GM18505 (cell line): Measurements from ENCODE around the gene C5orf52.
"Not testable (repeated sequence)": the region's sequence is repeated elsewhere in the genome, so short reads cannot be mapped to it uniquely, and the experiment has no call there.

Experiments
- ATAC-seq: cut with Tn5 transposase; IDR thresholded peaks from one replicate; pipeline ENCODE4 v1.9.1; 2021; ENCODE audit not compliant: unreplicated experiment
- POLR2A ChIP-seq: IDR thresholded peaks from 4 replicates; pipeline ENCODE4 v1.6.1; 2011; ENCODE audit warnings: borderline replicate concordance; ENCODE audit not compliant: insufficient read depth, insufficient read length; ENCODE audit errors: extremely low read depth

Gene C5orf52

DNA sequence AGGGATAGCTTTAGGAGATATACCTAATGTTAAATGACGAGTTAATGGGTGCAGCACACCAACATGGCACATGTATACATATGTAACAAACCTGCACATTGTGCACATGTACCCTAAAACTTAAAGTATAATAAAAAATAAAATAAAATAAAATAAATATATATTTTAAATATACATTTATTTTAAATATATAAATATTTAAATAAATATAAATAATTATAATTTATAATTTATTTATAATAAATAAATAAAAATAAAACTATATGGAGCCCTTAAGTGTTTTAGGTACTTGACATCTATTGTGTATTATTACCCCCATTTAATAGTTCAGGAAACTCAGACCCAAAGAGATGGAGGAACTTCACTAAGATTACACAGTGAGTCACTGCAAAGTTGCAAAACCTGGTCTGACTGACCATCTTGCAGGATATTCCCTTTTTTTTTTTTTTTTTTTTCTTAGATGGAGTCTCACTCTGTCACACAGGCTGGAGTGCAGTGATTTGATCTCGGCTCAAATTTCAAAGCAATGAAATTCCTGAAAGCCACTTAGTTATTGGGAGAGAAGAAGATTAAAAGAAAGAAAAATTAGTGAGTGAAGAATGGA is 5.8 kb upstream of the C5orf52 start:
- no peak for TF ChIP-seq POLR2A
- no peak for ATAC-seq

DNA sequence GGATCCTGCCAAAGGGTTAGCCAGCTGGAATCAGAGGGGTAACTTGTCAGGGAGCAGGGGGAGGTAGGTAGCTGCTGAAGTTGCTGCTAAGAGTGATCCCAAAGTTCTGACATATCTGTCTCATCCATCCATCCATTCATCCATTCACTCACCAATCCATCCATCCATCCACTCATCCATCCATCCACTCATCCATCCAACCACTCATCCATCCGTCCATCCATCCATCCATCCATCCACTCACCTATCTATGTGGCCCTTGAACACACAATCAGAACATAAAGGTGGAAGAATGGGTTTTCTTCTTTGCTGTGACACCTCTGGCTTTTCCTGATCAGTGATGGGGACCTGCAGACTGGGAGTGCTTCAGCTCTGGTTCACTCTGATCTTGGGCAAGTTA is 3.0 kb upstream of the C5orf52 start:
- TF ChIP-seq POLR2A: no peak
- no peak for ATAC-seq

DNA sequence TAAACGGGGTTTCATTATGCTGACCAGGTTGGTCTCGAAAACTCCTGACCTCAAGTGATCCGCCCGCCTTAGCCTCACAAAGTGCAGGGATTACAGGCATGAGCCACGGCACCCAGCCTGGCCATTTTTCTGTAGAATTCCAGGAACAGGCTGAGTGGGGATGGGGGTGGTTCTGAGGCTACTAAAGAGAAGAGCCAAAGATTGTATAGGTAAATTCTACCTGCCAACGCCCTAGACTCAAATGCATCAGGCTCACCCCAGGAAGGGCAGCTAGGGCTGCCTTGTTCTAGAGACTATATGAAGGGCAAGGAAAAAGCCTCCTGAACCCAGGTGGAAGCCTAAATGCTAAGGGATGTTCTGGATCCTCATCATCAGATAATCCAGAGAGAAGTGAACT is 1.6 kb upstream of the C5orf52 start:
- no peak for TF ChIP-seq POLR2A
- no peak for ATAC-seq

DNA sequence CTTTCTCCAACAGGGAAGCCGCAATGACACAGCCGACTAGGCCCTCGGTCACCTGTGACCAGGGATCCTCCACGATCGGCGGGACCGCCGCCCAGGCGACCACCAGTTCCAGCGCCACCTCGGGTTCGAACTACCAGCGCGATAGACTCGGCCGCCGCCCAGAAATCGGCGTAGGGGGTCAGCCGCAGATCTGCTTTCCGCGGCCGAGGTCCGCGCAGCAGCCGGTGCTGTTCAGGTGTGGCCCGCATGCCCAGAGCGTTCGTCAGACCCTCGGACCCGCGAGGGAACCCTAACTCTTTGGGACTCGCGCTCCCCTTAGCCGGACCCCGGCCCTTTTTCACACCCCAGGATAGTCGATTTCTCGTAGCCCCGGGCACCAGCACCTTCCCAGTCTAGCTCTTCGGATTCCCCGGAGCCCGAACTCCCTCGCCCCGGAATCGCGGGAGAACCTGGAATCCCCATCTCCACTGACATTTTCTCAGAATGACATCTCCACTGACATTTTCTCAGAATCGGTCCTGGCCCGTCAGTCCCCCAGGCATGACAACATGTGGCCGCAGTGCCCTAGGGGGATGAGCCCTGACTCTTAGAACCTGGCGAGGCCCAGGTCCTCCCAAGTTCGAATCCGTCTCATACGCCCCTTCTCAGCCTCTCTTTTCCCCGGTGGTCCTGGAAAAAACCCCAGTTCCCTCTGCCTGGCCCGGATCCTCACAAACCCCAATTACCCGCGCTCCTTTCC is 428 bp downstream of the C5orf52 start:
- no peak for ATAC-seq

DNA sequence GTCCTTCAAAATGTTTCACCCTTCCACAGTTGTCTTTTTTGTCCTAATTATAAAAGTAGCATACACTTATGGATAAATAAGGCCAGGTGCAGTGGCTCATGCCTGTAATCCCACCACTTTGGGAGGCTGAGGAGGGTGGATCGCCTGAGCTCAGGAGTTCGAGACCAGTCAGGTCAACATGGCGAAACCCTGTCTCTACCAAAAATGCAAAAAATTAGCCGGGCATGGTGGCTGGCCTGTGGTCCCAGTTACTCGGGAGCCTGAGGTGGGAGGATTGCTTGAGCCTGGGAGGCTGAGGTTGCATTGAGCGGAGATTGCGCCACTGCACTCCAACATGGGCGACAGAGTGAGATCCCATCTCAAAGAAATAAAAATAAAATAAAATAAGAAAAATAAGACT is 1.6 kb downstream of the C5orf52 start:
- TF ChIP-seq POLR2A: no peak
- ATAC-seq: no peak

More for the DNA sequence above, 428 bp downstream of the C5orf52 start:
- no peak for TF ChIP-seq POLR2A

DNA sequence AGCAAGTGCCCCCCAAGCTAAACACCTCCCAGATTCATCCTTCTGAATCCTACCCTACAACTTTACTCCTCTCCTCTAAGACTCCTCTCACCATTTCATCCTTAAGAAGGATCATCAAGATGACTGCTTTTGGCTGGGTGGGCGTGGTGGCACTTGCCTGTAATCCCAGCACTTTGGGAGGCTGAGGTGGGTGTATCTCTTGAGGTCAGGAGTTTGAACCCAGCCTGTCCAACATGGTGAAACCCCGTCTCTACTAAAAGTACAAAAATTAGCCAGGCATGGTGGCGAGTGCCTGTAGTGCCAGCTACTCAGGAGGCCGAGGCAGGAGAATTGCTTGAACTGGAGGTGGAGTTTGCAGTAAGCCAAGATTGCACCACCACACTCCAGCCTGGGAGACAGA is 3.0 kb downstream of the C5orf52 start:
- not testable (repeated sequence) for ATAC-seq

DNA sequence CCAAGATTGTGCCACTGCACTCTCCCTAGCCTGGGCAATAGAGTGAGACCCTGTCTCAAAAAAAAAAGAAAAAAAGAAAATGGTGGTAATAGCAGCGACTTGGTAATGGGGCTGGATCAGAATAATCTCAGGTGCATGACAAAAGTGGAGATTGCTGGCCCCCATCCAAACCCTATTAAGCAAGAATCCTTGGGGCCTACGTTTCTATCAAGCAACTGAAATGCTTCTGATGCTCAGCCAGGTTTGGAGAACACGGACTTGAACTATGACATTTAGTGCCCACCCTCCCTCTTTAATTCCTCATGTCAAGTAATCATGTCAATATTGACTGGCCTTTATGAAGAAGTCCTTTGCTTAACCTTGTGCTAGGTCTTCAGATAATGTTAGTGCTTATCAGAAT is 6.6 kb downstream of the C5orf52 start:
- no peak for ATAC-seq

DNA sequence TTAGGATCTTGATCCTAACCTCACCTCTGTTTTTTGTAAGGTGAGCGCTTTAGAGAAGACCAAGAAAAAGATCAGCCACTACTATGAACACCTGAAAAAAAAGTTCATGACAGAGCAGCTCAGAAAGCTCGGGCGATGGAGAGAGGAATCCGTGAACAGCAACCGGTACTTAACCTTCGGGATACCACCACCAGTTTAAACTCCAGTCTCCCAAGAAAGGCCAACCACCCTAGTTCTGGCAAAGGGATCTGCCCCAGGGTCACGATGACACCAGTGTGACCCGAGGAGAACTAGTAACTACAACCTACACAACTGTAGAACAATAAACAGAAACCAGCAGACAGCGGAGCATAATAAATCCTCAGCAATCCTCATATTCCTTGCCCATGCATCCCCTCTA is 8.5 kb downstream of the C5orf52 start:
- TF ChIP-seq POLR2A: no peak
- no peak for ATAC-seq

More for the DNA sequence above, 6.6 kb downstream of the C5orf52 start:
- TF ChIP-seq POLR2A: no peak

DNA sequence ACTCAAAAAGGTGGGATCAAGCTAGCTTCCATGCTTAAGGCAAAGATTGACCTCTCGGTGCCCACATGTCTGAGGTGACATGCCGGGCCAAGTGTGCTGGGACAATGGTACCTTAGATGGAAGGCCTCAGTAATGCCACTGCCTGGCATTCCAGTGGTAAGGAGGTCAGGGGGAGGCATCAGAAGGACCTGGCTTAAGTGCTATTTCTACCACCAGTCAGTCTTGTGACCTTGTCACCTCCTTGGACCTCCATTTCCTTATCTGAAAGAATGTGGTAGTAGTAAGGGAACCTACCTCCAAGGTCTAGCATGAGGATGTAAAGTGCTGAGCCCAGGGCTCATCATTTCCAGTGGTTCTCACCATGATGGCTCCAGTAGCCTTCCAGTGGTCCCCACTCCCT is 8.9 kb downstream of the C5orf52 start:
- no peak for TF ChIP-seq POLR2A
- ATAC-seq: no peak

DNA sequence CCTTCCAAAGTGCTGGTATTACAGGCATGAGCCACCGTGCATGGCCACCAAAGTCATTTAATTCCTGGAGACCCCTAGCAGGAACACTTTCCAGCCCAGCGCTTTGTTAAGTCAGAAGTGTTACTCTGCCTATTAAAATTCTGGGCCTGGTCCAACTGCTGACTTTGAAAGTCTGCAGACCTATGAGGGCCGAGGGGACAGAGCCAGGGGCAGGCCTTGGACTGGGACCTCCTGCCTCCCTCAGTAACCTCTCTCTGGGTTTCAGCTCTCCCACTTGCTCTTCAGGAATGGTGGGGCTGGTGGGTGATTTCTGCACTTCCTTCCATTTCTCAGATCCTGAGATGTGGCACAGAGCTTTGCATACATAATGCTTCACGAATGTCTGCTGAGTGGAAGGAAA is 9.7 kb downstream of the C5orf52 start:
- ATAC-seq: no peak
- TF ChIP-seq POLR2A: no peak

DNA sequence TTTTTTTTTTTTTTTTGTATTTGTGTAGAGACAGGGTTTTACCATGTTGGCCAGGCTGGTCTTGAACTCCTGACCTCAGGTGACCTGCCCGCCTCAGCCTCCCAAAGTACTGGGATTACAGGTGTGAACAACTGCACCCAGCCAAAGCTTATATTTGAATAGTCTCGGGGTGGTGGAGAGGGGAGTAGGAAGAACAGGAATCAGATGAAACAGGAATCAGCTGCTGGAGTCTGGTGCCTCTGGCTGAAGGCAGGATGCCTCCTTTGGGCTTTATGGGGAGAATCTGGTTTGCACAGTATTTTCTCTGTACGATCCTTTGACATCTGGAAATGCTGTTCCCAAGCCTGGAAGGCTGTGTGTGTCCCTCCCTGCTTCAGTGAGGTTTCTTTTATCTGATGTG is 10.9 kb downstream of the C5orf52 start:
- ATAC-seq: no peak
- TF ChIP-seq POLR2A: no peak

DNA sequence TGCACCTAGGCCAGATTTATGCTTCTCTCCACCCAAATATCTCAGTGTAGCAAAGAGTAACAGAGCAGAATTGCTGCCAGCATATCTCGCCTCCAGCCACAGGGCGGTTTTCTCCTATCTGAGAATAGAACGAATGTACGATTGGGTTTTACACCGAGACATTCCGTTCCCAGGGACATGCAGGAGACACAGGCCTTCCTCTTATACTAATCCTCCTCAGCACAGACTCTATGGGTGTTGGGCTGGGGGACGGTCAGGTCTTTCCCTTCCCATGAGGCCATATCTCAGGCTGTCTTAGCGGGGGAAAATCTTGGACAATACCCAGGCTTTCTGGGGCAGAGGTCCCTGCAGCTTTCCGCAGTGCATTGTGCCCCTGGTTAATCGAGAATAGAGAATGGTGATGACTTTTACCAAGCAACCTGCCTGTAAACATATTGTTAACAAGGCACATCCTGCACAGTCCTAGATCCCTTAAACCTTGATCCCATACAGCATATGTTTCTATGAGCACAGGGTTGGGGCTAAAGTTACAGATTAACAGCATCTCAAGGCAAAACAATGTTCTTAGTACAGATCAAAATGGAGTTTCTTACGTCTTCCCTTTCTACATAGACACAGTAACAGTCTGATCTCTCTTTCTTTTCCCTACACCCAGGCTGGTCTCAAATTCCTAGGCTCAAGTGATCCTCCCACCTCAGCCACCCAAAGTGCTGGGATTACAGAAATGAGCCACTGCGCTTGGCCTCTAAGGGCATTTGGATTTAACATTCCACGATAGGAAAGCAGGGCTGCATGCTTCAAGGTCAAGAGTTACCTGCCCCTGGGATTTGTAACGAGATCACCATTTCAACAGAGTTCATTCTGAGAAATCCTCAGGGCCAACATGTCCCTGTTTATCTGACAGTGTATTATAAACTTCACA is 15.2 kb downstream of the C5orf52 start:
- not testable (repeated sequence) for ATAC-seq

DNA sequence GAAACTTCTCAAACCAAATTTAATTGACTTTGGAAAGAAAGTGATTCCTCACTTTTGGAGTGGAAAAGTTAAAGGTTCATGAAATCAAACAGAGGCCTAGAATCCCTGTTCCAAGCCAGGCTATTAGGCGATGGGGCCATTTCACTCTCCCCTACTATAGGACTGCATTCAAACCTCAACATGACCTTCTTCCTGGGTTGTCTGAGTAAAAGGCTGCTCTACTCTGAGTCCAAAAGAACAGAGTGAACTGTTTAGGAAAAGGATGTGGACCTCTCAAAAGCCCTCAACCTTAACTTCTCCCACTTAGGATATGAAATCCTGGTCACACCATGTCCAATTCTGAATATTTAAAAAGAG is 15.8 kb downstream of the C5orf52 start:
- ATAC-seq: no peak
- no peak for TF ChIP-seq POLR2A
